ENCODE results near the gene ROBO4.

GRCh38 chr11:124922831-124923230 is 25.2 kb upstream of the ROBO4 start:
- TF ChIP-seq CTCF (IDR thresholded peaks at IDR 0.05) (no peak), POLR2A (IDR thresholded peaks at IDR 0.05) (no peak)
